AG04450 (cell line): Measurements from ENCODE around the gene SLF1. TPM values are rescaled to one million over a fixed set of nuclear protein-coding genes. Genes with fewer than 3 reads are reported as not detected.

Experiments used
- CTCF ChIA-PET: fragments of 300-600, 350-600 bp; formaldehyde crosslinking; extraction: SDS; loops from one replicate; lab custom pipeline; 2022; ENCODE audit warnings: antibody characterized with exemption, inconsistent platforms; lab: Charles Lee
- POLR2A ChIA-PET: fragments of 350-600 bp; formaldehyde crosslinking; extraction: SDS; loops from one replicate; lab custom pipeline; 2021; ENCODE audit warnings: antibody characterized with exemption, inconsistent platforms; lab: Yijun Ruan, JAX
- DNase-seq: peaks from one replicate; pipeline ENCODE4 v3.0.0-alpha.2; 2011; ENCODE audit warnings: low read depth, low spot score
- H3K27ac ChIP-seq: one replicate; pipeline ENCODE4 v1.5.1; 2012; ENCODE audit warnings: low read depth, low read length, control low read depth
- H3K27me3 ChIP-seq: one replicate; pipeline ENCODE4 v1.6.0; 2012; ENCODE audit warnings: low read length; ENCODE audit not compliant: control insufficient read depth, insufficient read depth
- H3K4me3 ChIP-seq: 2 replicates; pipeline ENCODE4 v1.5.1; 2011; ENCODE audit warnings: mild to moderate bottlenecking, low read depth, low read length, control low read depth
- H3K9me3 ChIP-seq: 2 replicates; pipeline ENCODE4 v1.5.1; 2012; ENCODE audit warnings: low read length; ENCODE audit not compliant: control insufficient read depth, insufficient read depth
- CTCF ChIP-seq: IDR thresholded peaks from 2 replicates; pipeline ENCODE4 v1.5.1; 2011; ENCODE audit warnings: low read depth, low read length, control low read depth, inconsistent platforms
- polyA plus RNA-seq: library from polyadenylated mRNA; depleted of rRNA; stranded (reverse); fragments of >200 nt; gene quantifications from 2 replicates; pipeline ENCODE4 v1.2.3, GENCODE V29; 2011

The SLF1 gene
- polyA plus RNA-seq, 1 experiment, result 3.6 TPM

GRCh38 chr5:94595281-94595840, 23.1 kb upstream of the SLF1 start:
- no peak overlapping the region for H3K4me3 ChIP-seq
- DNase-seq, result no peak
- CTCF ChIA-PET, result no interaction called here
- POLR2A ChIA-PET, result no interaction called here
- TF ChIP-seq CTCF, result no peak
- H3K27ac ChIP-seq, result no peak overlapping the region
- no peaks in the 10 kb centered on the region for H3K9me3 ChIP-seq
- no peaks in the 10 kb centered on the region for H3K27me3 ChIP-seq

GRCh38 chr5:94613583-94613982, 4.9 kb upstream of the SLF1 start:
- Histone ChIP-seq H3K27me3 (no peaks in the 10 kb centered on the region), H3K27ac (no peak overlapping the region), H3K4me3 (no peak overlapping the region), H3K9me3 (no peaks in the 10 kb centered on the region; the same call in 1 of the 2 replicates)
- ChIA-PET CTCF (interaction anchor here (2.0 kb wide), 1 partner anchor 124 kb away, joined by 6 read pairs; no protein-coding TSS in a partner anchor), POLR2A (no interaction called here)
- peak; percentile 27; the same call in 1 of the 2 replicates for TF ChIP-seq CTCF
- no peak for DNase-seq

- H3K27me3 ChIP-seq, result no peaks in the 10 kb centered on the region
- no peak overlapping the region for H3K27ac ChIP-seq
- POLR2A ChIA-PET, result no interaction called here
- DNase-seq, result no peak
- no peak overlapping the region for H3K4me3 ChIP-seq
- no peak for TF ChIP-seq CTCF
- no peaks in the 10 kb centered on the region; the same call in 1 of the 2 replicates for H3K9me3 ChIP-seq
- CTCF ChIA-PET, result interaction anchor here (0.9 to 2.2 kb wide), 3 partner anchors 123 to 236 kb away, joined by 3 to 12 read pairs (median 6); no protein-coding TSS in a partner anchor
Observed at GRCh38 chr5:94614156-94614805, 4.2 kb upstream of the SLF1 start.

DNA sequence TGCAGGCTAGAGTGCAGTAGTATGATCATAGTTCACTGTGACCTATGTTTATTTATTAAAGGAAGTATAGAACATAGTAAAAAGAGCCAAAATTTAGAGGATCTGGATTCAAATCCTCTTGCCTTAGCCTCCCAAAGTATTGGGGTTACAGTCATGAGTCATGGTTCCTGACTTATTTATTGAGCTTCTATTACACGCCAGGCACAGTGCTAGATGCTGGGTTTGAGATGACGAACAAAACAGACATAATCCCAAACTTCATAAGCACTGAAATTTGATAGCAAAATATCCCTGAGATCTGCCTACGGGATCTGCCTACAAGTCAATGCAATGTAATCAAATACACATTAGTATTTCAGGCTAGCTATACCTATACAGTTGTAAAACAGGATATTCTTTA, 2.6 kb upstream of the SLF1 start:
- H3K27ac ChIP-seq, result no peak overlapping the region
- ChIA-PET POLR2A (no interaction called here), CTCF (interaction anchor here (2.2 kb wide), 1 partner anchor 122 kb away, joined by 12 read pairs; no protein-coding TSS in a partner anchor)
- no peaks in the 10 kb centered on the region for H3K27me3 ChIP-seq
- no peak for DNase-seq
- no peak for TF ChIP-seq CTCF
- H3K9me3 ChIP-seq, result no peaks in the 10 kb centered on the region; the same call in 1 of the 2 replicates
- no peak overlapping the region for H3K4me3 ChIP-seq

GRCh38 chr5:94618029-94618492, 408 bp upstream of the SLF1 start:
- peak; percentile 7 for DNase-seq
- Histone ChIP-seq H3K4me3 (peak overlapping the region; percentile 88), H3K27ac (peak overlapping the region; percentile 53), H3K27me3 (no peaks in the 10 kb centered on the region), H3K9me3 (no peaks in the 10 kb centered on the region; the same call in 1 of the 2 replicates)
- CTCF ChIA-PET, result interaction anchor here (0.5 kb wide), 1 partner anchor 23 kb away, joined by 3 read pairs; no protein-coding TSS in a partner anchor
- TF ChIP-seq CTCF, result no peak
- POLR2A ChIA-PET, result no interaction called here
